GM19467 (cell line): ENCODE results near the gene ID3.
A peak's percentile ranks its signal among the peaks of the same experiment; 100 is the strongest.
"Not testable (repeated sequence)": the region's sequence is repeated elsewhere in the genome, so short reads cannot be mapped to it uniquely, and the experiment has no call there.

Source experiments
- ATAC-seq: cut with Tn5 transposase; IDR thresholded peaks from one replicate; pipeline ENCODE4 v1.9.1; 2021; ENCODE audit warnings: mild to moderate bottlenecking, moderate library complexity; ENCODE audit not compliant: unreplicated experiment

Gene ID3

DNA sequence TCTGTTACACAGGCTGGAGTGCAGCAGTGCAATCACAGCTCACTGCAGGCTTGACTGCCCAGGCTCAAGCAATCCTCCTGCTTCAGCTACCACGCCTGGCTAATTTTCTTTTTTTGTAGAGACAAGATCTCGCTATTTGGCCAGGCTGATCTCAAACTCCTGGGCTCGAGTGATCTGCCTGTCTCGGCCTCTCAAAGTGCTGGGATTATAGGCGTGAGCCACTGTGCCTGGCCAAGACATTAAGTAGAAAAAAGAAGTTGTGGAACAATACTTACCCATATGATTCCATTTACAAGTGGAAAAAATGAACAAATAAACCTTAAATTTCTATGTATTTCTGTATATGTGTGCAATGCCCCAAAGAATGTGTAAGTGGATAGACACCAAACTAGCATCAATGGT lies 30.3 kb upstream of the ID3 start:
- ATAC-seq, result no peak

GRCh38 chr1:23588749-23589548 lies 29.6 kb upstream of the ID3 start:
- ATAC-seq, result no peak

- no peak for ATAC-seq
Measured at GRCh38 chr1:23585321-23586022, 26.2 kb upstream of the ID3 start.

DNA sequence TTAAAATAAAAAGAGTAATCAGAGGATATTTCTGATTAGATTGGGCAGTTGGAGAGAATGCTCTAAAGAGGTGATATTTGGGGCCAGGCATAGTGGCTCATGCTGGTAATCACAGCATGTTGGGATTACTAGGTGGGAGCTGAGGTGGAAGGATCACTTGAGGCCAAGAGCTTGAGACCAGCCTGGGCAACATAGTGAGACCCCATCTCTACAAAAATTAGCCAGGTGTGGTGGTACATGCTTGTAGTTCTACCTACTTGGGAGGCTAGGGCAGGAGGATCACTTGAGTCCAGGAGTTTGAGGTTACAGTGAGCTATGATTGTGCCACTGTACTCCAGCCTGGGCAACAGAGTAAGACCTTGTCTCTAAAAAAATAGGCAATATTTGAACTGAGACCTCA lies 24.4 kb upstream of the ID3 start:
- ATAC-seq, result not testable (repeated sequence)

- ATAC-seq, result no peak
Measured at GRCh38 chr1:23582820-23583219, 23.5 kb upstream of the ID3 start.

DNA sequence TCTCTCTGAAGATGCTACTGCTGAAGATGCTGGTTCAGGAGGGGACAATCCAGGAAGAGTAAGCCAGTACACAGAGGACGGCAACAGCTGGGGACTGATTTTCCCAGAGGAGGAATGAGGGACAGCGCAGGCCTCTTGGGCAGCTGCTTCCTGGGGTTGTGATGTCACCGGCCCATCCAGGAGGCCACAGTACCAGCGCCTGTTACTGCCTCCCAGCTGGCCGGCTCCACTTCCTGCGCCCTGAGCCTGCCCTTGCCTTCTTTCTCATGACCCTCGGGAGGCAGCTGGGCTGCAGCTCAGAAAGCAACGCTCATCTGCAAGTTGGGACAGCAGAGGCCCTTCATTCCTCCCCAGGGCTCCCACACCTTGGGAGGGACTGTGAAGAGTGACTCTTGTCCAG lies 21.9 kb upstream of the ID3 start:
- ATAC-seq, result no peak

DNA sequence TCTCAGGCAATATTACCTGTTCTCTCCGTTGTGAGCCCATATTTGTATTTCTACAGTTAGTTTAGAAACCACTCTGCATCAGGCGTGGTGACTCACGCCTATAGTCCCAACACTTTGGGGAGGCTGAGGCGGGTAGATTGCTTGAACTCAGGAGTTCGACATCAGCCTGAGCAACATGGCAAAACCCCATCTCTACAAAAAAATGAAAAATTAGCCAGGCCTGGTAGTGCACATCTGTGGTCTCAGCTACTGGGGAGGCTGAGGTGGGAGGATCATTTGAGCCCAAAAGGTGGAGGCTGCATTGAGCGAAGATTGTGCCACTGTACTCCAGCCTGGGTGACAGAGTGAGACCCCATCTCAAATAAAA lies 19.7 kb upstream of the ID3 start:
- ATAC-seq, result no peak

- ATAC-seq, result no peak
Measured at GRCh38 chr1:23578311-23578996, 19.2 kb upstream of the ID3 start.

DNA sequence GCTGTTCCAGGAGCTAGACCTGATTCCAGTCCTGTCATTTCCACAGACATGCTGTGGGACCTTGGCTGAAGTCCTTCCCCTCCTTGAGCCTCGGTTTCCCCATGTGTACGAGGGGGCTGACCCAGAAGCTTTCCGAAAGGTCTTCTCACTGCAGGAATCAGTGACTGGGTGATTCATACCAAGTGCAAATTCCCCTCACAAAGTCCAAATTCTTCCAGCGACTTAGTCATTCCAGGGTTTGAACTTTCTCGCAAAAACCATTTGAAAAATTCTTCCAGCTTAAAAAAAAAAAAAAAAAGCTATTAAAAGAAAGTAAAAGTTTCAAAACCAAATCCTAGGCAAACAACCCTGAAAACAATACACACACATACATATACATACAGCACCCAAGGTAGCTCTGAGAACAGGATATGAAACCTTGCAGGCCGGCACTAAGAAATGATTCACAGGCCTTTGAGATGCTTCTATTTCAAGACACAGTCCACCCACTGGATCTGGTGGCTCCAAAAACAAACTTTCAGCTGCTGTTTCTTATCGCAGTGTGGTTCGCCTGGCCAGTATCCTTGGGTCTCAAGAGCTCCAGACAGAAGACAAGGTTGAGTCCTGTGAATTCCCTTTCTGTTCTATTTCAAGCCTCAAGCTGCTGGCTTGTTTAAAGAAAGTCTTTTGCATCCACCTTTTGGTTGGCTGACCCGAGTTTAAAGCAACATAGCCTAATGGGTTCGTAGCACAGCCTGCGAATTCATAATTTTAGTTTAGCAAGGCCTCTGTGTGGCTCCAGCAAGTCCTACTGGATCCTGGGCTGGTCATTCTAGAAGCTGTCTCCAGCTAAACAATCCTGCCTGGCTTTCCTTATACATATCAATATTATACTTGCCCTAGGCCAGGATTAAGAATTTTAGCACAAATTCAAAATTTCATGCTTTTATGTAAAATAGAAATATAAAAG lies 18.0 kb upstream of the ID3 start:
- ATAC-seq, result peak; percentile 51

DNA sequence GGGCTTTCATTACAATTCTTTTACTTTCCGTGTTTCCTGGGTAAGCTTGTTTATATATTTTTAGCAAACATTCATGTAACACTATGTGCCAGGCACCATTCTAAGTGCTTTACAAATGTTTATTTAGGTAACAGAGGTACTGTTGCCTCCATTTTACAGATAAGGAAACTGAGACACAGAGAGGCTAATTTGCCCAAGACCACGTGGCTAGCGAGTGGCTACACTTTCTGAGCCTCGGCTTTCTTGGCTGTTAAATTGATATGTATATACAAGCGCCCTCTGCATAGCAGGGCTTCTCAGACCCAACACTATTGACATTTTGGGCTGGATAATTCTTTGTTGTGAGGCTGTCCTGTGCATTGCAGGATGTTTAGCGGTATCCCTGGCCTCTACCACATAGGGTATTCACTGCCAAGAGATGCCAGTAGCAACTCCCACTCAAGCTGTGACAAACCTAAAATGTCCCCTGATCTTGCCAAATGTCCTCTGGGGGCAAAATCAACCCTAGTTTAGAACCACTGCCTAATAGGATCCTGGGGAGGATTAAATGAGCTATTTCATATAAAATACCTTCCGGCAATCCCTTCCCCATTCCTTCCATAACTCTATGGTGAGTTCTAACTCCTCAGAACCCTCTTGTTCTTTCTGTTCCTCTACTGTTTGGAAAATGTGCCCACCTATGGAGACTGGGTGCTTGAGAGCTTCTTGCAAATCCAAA lies 17.2 kb upstream of the ID3 start:
- ATAC-seq, result no peak

DNA sequence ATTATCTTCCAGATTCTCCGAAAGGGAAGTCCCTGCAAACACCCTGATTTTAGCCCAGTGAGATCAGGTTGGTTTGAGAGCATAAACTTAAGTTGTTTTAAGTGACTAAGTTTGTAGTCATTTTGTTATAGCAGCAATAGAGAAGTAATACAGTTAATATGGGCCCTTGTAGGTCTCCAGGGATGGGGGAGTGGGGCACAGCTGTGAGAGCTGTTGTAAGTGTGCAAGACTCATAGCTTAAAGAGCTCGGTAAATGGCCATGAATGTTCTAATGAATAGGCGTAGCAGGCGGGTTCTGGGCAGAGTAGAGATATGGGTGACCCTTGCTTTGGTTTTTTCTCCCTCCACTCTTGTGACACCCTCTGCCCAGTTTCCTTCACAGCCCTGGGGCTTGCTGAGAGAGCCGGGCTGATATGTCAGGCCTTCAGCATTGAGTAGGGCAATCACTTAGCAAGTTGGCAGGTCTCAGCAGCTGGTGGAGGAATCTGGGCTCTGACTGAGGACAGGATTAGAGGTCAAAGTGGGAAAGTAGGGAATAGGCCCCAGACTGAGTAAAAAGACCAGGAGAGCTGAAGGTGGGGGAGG lies 16.0 kb upstream of the ID3 start:
- ATAC-seq, result no peak

GRCh38 chr1:23574265-23574754 lies 15.0 kb upstream of the ID3 start:
- ATAC-seq, result no peak

GRCh38 chr1:23573574-23574182 lies 14.4 kb upstream of the ID3 start:
- no peak for ATAC-seq

DNA sequence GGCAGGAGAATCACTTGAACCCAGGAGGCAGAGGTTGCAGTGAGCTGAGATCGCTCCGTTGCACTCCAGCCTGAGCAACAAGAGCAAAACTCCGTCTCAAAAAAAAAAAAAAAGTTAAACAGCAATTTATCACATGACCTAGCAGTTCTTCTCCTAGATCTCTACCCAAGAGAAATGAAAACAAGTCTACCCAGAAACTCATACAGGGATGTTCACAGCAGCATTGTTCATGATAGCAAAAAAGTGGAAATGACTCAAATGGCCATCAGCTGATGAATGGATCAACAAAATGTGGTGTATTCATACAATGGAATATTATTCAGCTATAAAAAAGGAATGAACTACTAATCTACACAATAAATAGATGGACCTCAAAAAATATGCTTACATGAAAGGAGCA lies 12.2 kb upstream of the ID3 start:
- no peak for ATAC-seq

DNA sequence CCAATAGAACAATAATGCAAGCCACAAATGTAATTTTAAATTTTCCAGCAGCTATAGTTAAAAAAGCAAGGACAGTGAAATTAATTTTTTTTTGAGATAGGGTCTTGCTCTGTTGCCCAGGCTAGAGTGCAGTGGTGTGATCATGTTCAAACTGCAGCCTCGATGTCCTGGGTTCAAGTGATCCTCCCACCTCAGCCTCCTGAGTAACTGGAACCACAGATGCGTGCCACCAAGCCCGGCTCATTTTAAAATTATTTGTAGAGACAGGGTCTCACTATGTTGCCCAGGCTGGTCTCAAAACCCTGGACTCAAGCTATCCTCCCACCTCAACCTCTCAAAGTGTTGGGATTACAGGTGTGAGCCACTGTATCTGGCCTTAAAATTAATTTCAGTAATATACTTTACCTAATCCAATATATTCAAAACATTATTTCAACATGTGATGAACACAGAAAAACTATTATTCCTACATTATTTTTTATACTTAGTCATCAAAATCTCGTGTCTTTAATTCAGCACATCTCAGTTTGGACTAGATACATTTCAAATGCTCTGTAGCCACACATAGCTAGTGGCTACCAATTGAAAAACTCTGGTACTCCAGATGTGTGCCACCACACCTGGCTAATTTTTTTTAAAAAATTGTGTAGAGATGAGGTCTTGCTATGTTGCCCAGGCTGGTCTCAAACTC lies 10.8 kb upstream of the ID3 start:
- ATAC-seq, result no peak

- no peak for ATAC-seq
Measured at GRCh38 chr1:23568608-23569383, 9.5 kb upstream of the ID3 start.

GRCh38 chr1:23567996-23568607 lies 8.8 kb upstream of the ID3 start:
- ATAC-seq, result no peak

DNA sequence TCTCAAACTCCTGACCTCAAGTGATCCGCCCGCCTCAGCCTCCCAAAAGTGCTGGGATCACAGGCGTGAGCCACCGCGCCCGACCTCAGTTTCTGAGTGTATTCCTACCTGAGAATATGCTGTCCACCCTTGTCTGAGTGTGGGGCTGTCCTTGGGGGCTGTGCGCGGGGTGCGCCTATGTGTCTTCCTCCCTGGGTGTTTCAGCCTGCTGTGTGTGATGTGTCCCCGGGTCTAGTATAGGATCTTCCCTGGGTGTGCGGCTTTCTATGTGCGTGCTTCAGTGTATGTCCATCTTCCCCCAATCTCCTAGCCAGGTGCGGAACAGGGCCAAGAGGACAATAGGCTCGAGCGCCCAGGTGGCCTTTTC lies 8.3 kb upstream of the ID3 start:
- no peak for ATAC-seq
